RWPE1 (cell line): ENCODE measurements around the gene ISOC2.

ENCODE experiments used
- CTCF ChIA-PET: fragments of 350-600 bp; sonication (Branson Sonifier 250); formaldehyde crosslinking; extraction: SDS; loops from one replicate; lab custom pipeline; 2021; lab: Yijun Ruan, JAX
- POLR2A ChIA-PET: fragments of 400-600 bp; formaldehyde crosslinking; extraction: SDS; loops from one replicate; lab custom pipeline; 2020; ENCODE audit warnings: antibody characterized with exemption; ENCODE audit not compliant: low non-redundant PET; lab: Yijun Ruan, JAX
- DNase-seq: peaks from one replicate; pipeline ENCODE4 v3.0.0; 2012; ENCODE audit warnings: low spot score
- H3K27ac ChIP-seq: fragments of 450-650 bp; 2 replicates; pipeline ENCODE4 v1.5.1; 2017
- TF ChIP-seq, protein P1 (sequence below): fragments of 450-650 bp; conservative IDR thresholded peaks from 2 replicates; pipeline ENCODE4 v1.5.1; 2017; ENCODE audit warnings: low read depth, mild to moderate bottlenecking

ISOC2 gene

GRCh38 chr19:55486971-55487923 is 25.8 kb upstream of the ISOC2 start:
- peak; percentile 89 for DNase-seq
- ChIA-PET POLR2A (interaction anchor here (1.3 kb wide), 1 partner anchor 10 kb away, joined by 4 read pairs; no protein-coding TSS in a partner anchor), CTCF (interaction anchor here (0.6 to 1.3 kb wide), 5 partner anchors 17 to 368 kb away, joined by 3 to 7 read pairs (median 4); no protein-coding TSS in a partner anchor)
- H3K27ac ChIP-seq = peak overlapping the region; percentile 99
- TF ChIP-seq, protein P1, sequence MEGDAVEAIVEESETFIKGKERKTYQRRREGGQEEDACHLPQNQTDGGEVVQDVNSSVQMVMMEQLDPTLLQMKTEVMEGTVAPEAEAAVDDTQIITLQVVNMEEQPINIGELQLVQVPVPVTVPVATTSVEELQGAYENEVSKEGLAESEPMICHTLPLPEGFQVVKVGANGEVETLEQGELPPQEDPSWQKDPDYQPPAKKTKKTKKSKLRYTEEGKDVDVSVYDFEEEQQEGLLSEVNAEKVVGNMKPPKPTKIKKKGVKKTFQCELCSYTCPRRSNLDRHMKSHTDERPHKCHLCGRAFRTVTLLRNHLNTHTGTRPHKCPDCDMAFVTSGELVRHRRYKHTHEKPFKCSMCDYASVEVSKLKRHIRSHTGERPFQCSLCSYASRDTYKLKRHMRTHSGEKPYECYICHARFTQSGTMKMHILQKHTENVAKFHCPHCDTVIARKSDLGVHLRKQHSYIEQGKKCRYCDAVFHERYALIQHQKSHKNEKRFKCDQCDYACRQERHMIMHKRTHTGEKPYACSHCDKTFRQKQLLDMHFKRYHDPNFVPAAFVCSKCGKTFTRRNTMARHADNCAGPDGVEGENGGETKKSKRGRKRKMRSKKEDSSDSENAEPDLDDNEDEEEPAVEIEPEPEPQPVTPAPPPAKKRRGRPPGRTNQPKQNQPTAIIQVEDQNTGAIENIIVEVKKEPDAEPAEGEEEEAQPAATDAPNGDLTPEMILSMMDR = no peak

DNA sequence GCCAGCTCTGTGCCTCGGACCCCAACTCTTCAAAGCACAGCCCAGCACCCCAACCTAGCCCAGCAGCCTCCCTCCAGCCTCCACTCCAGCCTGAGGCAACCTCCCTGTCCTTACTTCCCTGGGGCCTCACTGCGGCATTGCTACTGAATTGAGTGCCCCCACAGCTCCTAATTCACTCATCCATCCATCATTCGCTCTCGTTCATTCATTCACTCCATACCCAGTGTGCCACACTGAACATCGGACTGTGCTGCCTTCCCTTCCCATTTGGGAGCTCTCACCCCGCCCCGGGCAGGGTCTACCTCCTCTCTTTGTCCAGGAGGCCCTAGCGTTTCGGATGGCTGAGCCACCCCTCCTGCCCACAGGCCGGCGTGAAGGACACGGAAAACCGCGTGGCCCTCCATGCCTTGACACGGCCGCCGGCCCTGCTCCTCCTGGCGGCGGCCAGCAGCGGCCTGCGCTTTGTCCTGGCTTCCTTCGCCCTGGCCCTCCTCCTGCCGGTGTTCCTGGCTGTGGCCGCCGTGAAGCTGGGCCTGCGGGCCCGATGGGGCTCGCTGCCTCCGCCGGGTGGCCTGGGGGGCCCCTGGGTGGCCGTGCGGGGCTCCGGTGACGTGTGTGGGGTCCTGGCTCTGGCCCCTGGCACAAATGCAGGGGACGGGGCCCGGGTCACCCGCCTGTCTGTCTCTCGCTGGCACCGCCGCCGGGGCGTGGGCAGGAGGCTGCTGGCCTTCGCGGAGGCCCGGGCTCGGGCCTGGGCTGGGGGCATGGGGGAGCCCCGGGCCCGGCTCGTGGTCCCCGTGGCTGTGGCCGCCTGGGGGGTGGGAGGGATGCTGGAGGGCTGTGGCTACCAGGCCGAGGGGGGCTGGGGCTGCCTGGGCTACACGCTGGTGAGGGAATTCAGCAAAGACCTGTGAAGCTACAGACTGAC is 24.9 kb upstream of the ISOC2 start:
- TF ChIP-seq, protein P1 = no peak
- POLR2A ChIA-PET = interaction anchor here (1.3 kb wide), 1 partner anchor 9 kb away, joined by 4 read pairs; no protein-coding TSS in a partner anchor
- no peak for DNase-seq
- H3K27ac ChIP-seq = peak overlapping the region; percentile 99
- CTCF ChIA-PET = interaction anchor here (0.7 to 2.7 kb wide), 3 partner anchors 18 to 147 kb away, joined by 3 to 10 read pairs (median 4); no protein-coding TSS in a partner anchor

DNA sequence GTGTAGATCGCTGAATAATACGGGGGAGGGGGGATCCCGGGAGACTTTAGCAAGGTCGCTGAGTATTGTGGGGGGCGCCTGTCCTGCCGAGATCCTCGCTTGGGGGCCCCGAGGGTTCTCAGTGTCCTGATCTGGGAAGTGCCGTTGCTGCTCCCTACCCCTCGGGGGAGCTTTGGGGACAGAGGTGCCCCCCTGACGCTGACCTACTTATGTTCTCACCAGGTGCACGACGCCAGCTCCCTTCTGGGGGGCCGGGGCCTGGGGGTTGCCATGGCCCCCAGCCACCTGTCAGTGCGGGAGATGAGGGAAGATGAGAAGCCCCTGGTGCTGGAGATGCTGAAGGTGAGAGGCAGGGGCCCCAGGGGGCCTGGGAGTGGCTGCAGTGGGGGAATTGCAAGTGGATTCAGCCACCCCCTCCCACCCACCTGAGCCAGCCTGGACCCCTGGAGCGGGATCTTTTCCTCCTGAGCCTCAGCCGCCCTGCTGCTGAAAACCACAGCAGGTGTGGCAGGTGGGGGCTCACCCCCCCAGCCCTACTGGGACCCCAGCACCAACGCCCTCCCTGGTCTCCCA is 24.1 kb upstream of the ISOC2 start:
- CTCF ChIA-PET = interaction anchor here (2.7 kb wide), 1 partner anchor 18 kb away, joined by 10 read pairs; no protein-coding TSS in a partner anchor
- no peak for DNase-seq
- peak overlapping the region; percentile 99 for H3K27ac ChIP-seq
- POLR2A ChIA-PET = interaction anchor here (0.5 to 1.2 kb wide), 2 partner anchors 9 to 141 kb away, joined by 3 to 7 read pairs; partner anchors contain the start of gene ZNF628
- TF ChIP-seq, protein P1 = no peak

DNA sequence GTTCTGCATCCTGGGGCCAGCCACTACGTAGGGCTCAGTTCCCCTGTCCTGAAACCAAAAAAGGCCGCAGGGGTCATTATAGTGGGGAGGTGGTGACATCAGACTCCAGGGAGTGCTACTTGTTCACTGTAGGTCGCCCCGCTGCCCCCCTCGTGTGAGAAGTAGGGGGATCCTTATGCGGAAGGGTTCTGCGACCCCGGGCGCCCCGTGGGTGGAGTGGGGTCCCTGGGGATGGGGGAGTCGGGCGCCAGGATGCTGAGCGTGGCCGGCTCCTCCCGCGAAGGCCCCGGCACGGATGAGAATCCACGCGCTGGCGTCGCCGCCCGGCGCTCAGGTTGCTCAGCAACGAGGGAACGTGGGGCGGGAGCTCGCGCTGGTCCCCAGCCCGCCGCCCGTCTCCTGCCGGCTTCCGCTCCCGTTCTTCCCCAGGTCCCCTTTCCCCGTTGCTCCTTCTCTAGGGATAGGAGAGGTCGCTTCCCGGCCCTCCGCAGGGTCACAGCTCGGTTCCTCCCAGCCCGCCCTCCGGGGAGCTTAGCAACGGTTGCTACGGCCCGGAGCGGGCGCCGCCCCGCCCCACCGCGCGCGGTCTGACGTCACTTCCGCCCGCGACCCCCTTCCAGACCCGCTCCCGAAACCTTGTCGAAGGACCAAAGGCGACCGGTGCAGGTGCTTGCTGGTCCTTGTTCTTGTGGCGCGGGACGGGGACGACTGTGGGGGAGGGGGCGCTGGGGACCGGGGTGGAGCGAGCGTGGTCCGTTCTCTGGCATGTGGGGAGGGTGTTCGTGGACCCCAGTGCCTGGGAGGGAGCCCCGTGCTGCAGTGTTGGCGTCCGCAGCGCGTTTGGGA is 23.4 kb upstream of the ISOC2 start, which contains the start of gene NAT14:
Gene NAT14 (plus strand): TSS at position 596 of the 846 bp plus-strand sequence. CDS start 521 bp downstream, outside the sequence.
- ChIA-PET CTCF (interaction anchor here (2.7 kb wide), 1 partner anchor 17 kb away, joined by 10 read pairs; no protein-coding TSS in a partner anchor), POLR2A (interaction anchor here (0.5 to 1.2 kb wide), 4 partner anchors 8 to 154 kb away, joined by 3 to 7 read pairs (median 4); partner anchors contain the start of gene ZNF628)
- H3K27ac ChIP-seq = peak within 1 kb of the TSS; percentile 99
- DNase-seq = peak; percentile 72
- TF ChIP-seq, protein P1 = no peak
